Chondrocyte (in vitro differentiated cells): ENCODE data around the gene PKDCC. TPM values are rescaled to one million over a fixed set of nuclear protein-coding genes. Genes with fewer than 3 reads are reported as not detected.
A peak's percentile ranks its signal among the peaks of the same experiment; 100 is the strongest.

Source experiments
- DNase-seq: peaks from one replicate; pipeline ENCODE4 v3.0.0; 2021; ENCODE audit warnings: mixed read lengths, low spot score
- H3K27ac Mint-ChIP-seq: one replicate; pipeline ENCODE4 v1.8.0; 2021; ENCODE audit warnings: mild to moderate bottlenecking, moderate library complexity, mixed read lengths; ENCODE audit not compliant: unreplicated experiment
- H3K27me3 Mint-ChIP-seq: 2 replicates; pipeline ENCODE4 v1.8.0; 2021; ENCODE audit warnings: low read depth, mixed read lengths
- H3K36me3 Mint-ChIP-seq: 2 replicates; pipeline ENCODE4 v1.8.0; 2021; ENCODE audit warnings: low read depth, mixed read lengths
- H3K4me1 Mint-ChIP-seq: 2 replicates; pipeline ENCODE4 v1.8.0; 2021; ENCODE audit warnings: low read depth, mild to moderate bottlenecking, mixed read lengths
- H3K4me3 Mint-ChIP-seq: one replicate; pipeline ENCODE4 v1.8.0; 2021; ENCODE audit warnings: mild to moderate bottlenecking, moderate library complexity, mixed read lengths; ENCODE audit not compliant: unreplicated experiment
- H3K9me3 Mint-ChIP-seq: 2 replicates; pipeline ENCODE4 v1.8.0; 2021; ENCODE audit warnings: low read depth, mixed read lengths
- total RNA-seq: library from RNA; stranded (reverse); gene quantifications from 3 replicates; pipeline ENCODE4 v1.2.1, GENCODE V29; 2021
- TF ChIP-seq, protein P1 (sequence below): fragments of 200-600 bp; sonication (generic); IDR thresholded peaks from 2 replicates; pipeline ENCODE4 v1.5.0; 2021; ENCODE audit warnings: antibody characterized with exemption, mild to moderate bottlenecking, moderate library complexity

The PKDCC gene
- total RNA-seq, 1 donor from 2014 or later = 164 TPM

DNA sequence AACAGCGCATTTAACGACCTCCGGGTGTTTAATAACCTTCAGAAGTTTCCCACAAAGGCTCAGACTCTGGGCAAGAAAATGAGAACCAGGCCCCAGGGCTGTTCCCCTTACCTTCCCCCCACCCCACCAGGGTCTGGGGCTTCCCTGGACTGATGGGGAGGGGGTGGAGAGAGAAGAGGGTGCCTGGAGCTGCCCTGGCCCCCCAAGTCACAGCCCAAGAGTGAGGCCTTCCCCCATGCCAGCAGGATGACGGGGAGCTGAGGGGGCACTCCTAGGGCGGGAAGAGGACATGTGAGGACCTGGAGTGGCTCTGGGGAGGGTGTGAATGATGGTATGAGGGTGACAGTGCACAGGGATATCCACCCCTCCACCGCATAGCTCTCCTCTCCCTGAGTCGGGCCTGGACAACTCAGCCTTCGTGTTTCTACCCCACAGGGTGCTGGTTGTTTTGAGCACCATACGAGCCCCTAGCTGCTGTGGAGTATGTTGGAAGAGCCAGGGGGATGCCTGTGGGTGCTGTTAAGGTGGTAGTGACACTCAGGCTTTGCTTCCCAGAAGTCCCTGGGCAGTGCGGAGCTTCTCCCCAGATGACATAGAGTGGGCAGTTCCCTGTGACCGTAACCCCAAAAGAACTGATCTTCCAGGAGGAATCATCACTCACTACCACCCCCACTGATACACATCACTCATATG is 3.9 kb downstream of the PKDCC start:
- Mint-ChIP-seq H3K36me3 (peaks cover 35% of the 10 kb centered on the region), H3K9me3 (no peaks in the 10 kb centered on the region), H3K4me1 (peaks cover 61% of the 10 kb centered on the region), H3K4me3 (peak overlapping the region; percentile 95), H3K27ac (peak overlapping the region; percentile 90), H3K27me3 (no peaks in the 10 kb centered on the region)
- TF ChIP-seq, protein P1, sequence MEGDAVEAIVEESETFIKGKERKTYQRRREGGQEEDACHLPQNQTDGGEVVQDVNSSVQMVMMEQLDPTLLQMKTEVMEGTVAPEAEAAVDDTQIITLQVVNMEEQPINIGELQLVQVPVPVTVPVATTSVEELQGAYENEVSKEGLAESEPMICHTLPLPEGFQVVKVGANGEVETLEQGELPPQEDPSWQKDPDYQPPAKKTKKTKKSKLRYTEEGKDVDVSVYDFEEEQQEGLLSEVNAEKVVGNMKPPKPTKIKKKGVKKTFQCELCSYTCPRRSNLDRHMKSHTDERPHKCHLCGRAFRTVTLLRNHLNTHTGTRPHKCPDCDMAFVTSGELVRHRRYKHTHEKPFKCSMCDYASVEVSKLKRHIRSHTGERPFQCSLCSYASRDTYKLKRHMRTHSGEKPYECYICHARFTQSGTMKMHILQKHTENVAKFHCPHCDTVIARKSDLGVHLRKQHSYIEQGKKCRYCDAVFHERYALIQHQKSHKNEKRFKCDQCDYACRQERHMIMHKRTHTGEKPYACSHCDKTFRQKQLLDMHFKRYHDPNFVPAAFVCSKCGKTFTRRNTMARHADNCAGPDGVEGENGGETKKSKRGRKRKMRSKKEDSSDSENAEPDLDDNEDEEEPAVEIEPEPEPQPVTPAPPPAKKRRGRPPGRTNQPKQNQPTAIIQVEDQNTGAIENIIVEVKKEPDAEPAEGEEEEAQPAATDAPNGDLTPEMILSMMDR = no peak
- DNase-seq = no peak

DNA sequence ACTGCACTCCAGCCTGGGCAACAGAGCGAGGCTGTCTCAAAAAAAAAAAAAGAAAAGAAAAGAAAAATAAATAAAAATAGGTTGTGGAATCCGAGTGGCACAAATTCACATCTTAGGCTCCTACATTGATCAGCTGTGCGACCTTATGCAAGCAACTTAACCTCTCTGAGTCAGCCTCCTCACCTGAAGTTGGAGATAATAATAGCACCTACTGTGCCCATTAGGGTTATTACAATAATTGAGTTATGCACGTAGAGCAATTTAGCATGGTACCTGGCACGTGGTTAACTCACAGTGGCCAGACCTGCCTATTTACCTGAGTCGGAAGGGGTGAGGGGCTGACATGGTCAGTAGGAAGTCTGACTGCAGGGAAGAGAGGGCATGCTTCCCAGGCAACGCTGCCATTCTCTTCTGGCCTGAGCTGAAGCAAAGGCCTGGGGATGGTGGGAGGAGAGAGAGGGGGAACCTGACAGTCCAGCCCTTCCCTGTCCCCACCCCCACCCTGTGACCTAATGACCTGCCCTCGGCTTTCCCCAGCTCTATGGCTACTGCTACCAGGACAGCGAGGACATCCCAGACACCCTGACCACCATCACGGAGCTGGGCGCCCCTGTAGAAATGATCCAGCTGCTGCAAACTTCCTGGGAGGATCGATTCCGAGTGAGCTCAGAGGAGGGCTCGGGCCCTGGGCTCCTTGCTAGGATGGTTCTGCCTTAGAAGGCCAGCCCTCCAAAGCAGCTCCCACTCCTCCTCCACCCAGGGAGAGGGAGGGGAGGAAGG is 5.1 kb downstream of the PKDCC start:
- Mint-ChIP-seq H3K27ac (peak overlapping the region; percentile 90), H3K4me3 (peak overlapping the region; percentile 95), H3K36me3 (peaks cover 44% of the 10 kb centered on the region), H3K4me1 (peaks cover 62% of the 10 kb centered on the region), H3K27me3 (no peaks in the 10 kb centered on the region), H3K9me3 (no peaks in the 10 kb centered on the region)
- TF ChIP-seq, protein P1 = no peak
- no peak for DNase-seq

DNA sequence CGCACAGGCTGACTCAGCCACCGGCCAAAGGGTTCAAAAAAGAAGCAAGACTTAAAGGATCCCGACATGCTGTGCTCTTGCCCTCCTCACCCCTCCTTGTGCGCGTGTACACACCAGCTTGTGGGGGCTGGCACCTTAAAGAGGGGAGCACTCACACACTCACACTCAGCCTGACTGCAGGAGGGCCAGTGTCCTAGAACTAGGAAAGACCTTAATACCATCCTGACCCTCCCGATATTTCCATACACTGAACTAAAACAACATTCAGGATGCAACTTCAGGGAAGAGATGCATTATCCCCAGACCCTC is 5.6 kb downstream of the PKDCC start:
- Mint-ChIP-seq H3K4me3 (peak overlapping the region; percentile 95), H3K4me1 (peaks cover 62% of the 10 kb centered on the region), H3K27ac (peak overlapping the region; percentile 90), H3K36me3 (peaks cover 44% of the 10 kb centered on the region), H3K27me3 (no peaks in the 10 kb centered on the region), H3K9me3 (no peaks in the 10 kb centered on the region)
- DNase-seq = no peak
- TF ChIP-seq, protein P1 = no peak

DNA sequence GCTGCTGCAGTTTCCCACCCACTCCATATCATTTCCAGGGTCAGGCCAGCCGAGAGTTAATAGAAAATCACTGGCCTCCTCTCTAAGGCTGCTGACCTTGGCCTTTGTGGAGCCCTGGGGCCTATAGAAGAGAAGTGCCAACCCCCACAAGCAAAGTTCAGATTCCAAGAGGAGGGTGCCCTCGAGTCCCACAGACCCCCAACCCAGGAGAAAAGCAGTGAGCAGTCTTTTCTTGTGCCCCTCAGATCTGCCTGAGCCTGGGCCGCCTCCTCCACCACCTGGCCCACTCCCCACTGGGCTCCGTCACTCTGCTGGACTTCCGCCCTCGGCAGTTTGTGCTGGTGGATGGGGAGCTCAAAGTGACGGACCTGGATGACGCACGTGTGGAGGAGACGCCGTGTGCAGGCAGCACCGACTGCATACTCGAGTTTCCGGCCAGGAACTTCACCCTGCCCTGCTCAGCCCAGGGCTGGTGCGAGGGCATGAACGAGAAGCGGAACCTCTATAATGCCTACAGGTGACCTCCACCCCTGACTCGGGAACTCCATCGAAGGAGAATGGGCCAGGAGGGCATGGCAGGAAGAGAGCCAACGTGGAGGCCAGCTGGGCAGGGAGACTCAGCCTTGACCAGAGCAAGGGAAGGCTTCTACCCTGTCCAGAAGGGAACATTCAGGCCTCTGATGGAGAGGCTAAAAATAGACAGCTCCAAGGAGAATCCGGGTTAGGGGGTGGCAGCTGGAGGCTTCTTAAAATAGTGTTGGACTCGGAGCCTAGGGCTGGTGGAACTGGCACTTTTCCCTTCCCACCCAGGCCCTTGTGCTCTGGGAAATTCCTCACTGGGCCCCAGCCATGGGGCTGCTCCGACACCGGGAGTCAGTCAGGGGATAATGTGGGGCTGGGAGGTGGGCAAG is 6.2 kb downstream of the PKDCC start:
- Mint-ChIP-seq H3K36me3 (peaks cover 47% of the 10 kb centered on the region), H3K9me3 (no peaks in the 10 kb centered on the region), H3K27ac (peak overlapping the region; percentile 90), H3K27me3 (no peaks in the 10 kb centered on the region), H3K4me3 (peak overlapping the region; percentile 95), H3K4me1 (peaks cover 66% of the 10 kb centered on the region)
- TF ChIP-seq, protein P1 = no peak
- no peak for DNase-seq
